Measurements from ENCODE around the gene KLK10.

Gene KLK10

DNA sequence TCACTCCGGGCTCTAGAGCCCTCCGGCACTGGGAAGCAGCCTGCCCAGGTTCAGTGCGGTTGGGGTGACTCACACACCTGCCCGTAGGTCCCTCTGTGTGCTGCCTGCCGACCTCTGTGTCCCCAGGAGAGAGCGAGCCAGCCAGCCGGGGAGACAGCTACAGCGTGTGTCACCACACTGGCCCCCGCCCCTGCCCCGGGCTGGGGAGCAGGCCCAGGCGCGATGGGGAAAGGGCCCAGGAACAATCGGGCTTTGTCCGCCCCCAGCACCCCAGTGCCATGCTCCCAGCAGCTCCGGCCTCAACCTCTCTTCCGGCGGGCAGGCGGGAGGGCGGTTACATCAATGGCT is 50.1 kb downstream of the KLK10 start, which contains the start of gene KLK6:
Gene KLK6 (minus strand): TSS at position 179 of the 348 bp plus-strand sequence. CDS start 1,487 bp downstream, outside the sequence.
- Histone ChIP-seq H3K27ac (ENCODE audit: low read length) (no peak within 1 kb of the TSS), H3K4me3 (ENCODE audit: low read length) (no peak within 1 kb of the TSS), H3K4me2 (ENCODE audit: low read length) (no peak within 1 kb of the TSS), H3K9ac (ENCODE audit: low read length) (no peak within 1 kb of the TSS), H3K4me1 (ENCODE audit: low read length) (no peaks in the 10 kb centered on the region), H3K79me2 (ENCODE audit: low read length) (no peaks in the 10 kb centered on the region), H3K27me3 (ENCODE audit: low read depth, low read length) (peaks cover 17% of the 10 kb centered on the region), H3K9me3 (ENCODE audit: insufficient read depth, low read length) (no peaks in the 10 kb centered on the region), H2AFZ (ENCODE audit: low read depth, low read length) (no peak within 1 kb of the TSS), H3K36me3 (replicated peaks; ENCODE audit: low read depth, low read length) (no peaks in the 10 kb centered on the region), H4K20me1 (ENCODE audit: insufficient read depth, low read length) (no peaks in the 10 kb centered on the region)
- TF ChIP-seq, protein P1, sequence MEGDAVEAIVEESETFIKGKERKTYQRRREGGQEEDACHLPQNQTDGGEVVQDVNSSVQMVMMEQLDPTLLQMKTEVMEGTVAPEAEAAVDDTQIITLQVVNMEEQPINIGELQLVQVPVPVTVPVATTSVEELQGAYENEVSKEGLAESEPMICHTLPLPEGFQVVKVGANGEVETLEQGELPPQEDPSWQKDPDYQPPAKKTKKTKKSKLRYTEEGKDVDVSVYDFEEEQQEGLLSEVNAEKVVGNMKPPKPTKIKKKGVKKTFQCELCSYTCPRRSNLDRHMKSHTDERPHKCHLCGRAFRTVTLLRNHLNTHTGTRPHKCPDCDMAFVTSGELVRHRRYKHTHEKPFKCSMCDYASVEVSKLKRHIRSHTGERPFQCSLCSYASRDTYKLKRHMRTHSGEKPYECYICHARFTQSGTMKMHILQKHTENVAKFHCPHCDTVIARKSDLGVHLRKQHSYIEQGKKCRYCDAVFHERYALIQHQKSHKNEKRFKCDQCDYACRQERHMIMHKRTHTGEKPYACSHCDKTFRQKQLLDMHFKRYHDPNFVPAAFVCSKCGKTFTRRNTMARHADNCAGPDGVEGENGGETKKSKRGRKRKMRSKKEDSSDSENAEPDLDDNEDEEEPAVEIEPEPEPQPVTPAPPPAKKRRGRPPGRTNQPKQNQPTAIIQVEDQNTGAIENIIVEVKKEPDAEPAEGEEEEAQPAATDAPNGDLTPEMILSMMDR (IDR thresholded peaks at IDR 0.05; ENCODE audit: low read depth, low read length) = no peak
- TF ChIP-seq EZH2phosphoT487 (IDR thresholded peaks at IDR 0.05; ENCODE audit: low read depth) = no peak

DNA sequence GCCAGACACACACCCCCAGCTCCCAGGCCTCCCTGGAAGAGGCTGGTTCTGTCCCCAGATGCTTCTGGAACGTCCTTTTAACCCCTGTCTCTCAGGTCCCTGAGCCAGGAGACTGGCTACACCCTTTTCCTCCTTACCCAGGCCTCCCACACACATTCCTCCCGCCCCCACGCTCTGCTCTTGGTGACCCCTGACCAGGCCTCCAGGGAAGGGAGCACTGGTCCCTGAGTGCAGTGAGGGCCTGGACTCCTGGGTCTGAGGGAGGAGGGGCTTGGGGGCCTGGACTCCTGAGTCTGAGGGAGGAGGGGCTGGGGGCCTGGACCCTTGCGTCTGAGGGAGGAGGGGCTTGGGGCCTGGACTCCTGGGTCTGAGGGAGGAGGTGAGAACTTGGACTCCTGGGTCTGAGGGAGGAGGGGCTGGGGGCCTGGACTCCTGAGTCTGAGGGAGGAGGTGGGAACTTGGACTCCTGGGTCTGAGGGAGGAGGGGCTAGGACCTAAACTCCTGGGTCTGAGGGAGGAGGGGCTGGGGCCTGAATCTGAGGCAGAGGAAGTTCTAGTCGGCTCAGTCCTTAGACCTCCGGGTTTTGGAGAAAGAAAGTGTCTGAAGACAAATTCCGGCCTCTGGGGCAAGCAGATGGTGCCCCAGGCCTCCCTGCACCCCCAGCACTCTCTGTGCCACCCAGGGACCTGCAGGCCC is 50.6 kb downstream of the KLK10 start:
- Histone ChIP-seq H3K27ac (ENCODE audit: low read length) (no peak overlapping the region), H3K9ac (ENCODE audit: low read length) (no peak overlapping the region), H3K9me3 (ENCODE audit: insufficient read depth, low read length) (no peaks in the 10 kb centered on the region), H4K20me1 (ENCODE audit: insufficient read depth, low read length) (no peaks in the 10 kb centered on the region), H3K27me3 (ENCODE audit: low read depth, low read length) (peaks cover 15% of the 10 kb centered on the region), H3K4me3 (ENCODE audit: low read length) (no peak overlapping the region), H3K36me3 (replicated peaks; ENCODE audit: low read depth, low read length) (no peaks in the 10 kb centered on the region), H3K4me2 (ENCODE audit: low read length) (no peak overlapping the region), H3K4me1 (ENCODE audit: low read length) (no peaks in the 10 kb centered on the region), H3K79me2 (ENCODE audit: low read length) (no peaks in the 10 kb centered on the region), H2AFZ (ENCODE audit: low read depth, low read length) (no peak overlapping the region)
- no peak for TF ChIP-seq EZH2phosphoT487 (IDR thresholded peaks at IDR 0.05; ENCODE audit: low read depth)
- TF ChIP-seq, protein P1 (IDR thresholded peaks at IDR 0.05; ENCODE audit: low read depth, low read length) = no peak

DNA sequence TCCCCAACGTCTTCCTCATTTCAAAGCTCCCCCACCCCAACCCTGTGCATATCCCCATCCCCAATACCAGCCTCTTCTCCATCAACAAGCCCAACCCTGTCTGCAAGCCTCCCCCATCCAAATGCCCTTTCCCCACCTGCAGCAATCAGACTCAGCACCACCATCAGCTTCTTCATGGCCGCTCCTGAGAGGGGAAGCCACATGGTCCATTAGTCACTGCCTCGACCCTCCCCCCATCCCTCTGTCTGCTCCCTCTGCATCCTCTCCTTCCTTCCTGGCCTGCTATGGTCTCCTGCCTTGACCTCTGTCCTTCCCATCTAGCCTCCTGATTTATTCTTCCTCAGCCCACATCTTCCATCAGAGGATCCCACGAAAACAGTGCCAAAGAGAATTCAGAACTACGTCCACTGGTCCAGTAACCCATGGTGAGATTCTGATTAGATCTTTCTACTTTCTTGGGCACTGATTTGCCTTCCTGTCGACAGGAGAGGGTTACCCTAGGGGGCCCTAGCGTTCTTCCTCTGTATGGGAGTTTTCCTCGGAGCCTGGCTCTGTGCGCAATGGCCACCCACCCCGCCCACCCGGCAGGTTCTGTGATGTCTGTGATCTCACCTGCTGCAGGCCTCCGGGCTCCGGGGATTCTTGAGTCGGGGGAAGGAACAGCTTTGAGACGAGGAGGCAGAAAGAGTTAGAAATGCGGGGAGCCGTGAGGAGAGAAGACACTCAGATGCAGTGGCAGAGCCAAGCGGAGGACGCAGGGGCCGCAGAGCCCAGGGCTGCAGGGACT is 51.4 kb downstream of the KLK10 start:
- no peak overlapping the region for H3K4me2 ChIP-seq (ENCODE audit: low read length)
- no peak for TF ChIP-seq EZH2phosphoT487 (IDR thresholded peaks at IDR 0.05; ENCODE audit: low read depth)
- TF ChIP-seq, protein P1 (IDR thresholded peaks at IDR 0.05; ENCODE audit: low read depth, low read length) = no peak
- no peaks in the 10 kb centered on the region for H4K20me1 ChIP-seq (ENCODE audit: insufficient read depth, low read length)

DNA sequence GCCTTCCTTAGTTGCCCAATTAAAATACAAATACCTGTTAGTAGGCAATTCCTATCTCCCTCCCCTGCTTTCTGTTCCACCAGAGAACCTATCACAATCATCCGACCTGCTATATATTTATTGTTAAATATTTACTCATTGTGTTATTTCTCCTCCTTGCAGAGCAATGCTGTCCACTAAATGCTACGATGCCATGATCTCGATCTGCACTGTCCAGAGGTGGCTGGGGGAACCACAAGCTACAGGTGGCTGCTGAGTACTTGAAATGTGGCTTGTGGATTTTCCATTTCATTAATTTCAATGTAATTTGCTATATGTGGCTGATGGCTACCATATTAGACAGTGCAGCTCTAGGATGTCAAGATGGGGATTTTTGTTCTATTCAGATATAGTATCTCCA is 55.2 kb downstream of the KLK10 start:
- Histone ChIP-seq H3K9ac (ENCODE audit: low read length) (no peak overlapping the region), H2AFZ (ENCODE audit: low read depth, low read length) (no peak overlapping the region), H3K36me3 (replicated peaks; ENCODE audit: low read depth, low read length) (no peaks in the 10 kb centered on the region), H3K4me2 (ENCODE audit: low read length) (no peak overlapping the region), H3K79me2 (ENCODE audit: low read length) (no peaks in the 10 kb centered on the region), H3K27me3 (ENCODE audit: low read depth, low read length) (peaks cover 17% of the 10 kb centered on the region), H3K9me3 (ENCODE audit: insufficient read depth, low read length) (no peaks in the 10 kb centered on the region), H3K27ac (ENCODE audit: low read length) (no peak overlapping the region), H3K4me1 (ENCODE audit: low read length) (no peaks in the 10 kb centered on the region), H3K4me3 (ENCODE audit: low read length) (no peak overlapping the region), H4K20me1 (ENCODE audit: insufficient read depth, low read length) (no peaks in the 10 kb centered on the region)
- no peak for TF ChIP-seq EZH2phosphoT487 (IDR thresholded peaks at IDR 0.05; ENCODE audit: low read depth)
- TF ChIP-seq, protein P1 (IDR thresholded peaks at IDR 0.05; ENCODE audit: low read depth, low read length) = no peak

More for the DNA sequence above, 51.4 kb downstream of the KLK10 start:
- no peak overlapping the region for H3K9ac ChIP-seq (ENCODE audit: low read length)
- no peaks in the 10 kb centered on the region for H3K36me3 ChIP-seq (replicated peaks; ENCODE audit: low read depth, low read length)
- H2AFZ ChIP-seq (ENCODE audit: low read depth, low read length) = no peak overlapping the region
- no peak overlapping the region for H3K27ac ChIP-seq (ENCODE audit: low read length)
- no peak overlapping the region for H3K4me3 ChIP-seq (ENCODE audit: low read length)
- no peaks in the 10 kb centered on the region for H3K4me1 ChIP-seq (ENCODE audit: low read length)
- no peaks in the 10 kb centered on the region for H3K9me3 ChIP-seq (ENCODE audit: insufficient read depth, low read length)
- peaks cover 21% of the 10 kb centered on the region for H3K27me3 ChIP-seq (ENCODE audit: low read depth, low read length)
- no peaks in the 10 kb centered on the region for H3K79me2 ChIP-seq (ENCODE audit: low read length)
